ENCODE data around the gene LIPA.
"Not testable (repeated sequence)": the region's sequence is repeated elsewhere in the genome, so short reads cannot be mapped to it uniquely, and the experiment has no call there.

LIPA gene

DNA sequence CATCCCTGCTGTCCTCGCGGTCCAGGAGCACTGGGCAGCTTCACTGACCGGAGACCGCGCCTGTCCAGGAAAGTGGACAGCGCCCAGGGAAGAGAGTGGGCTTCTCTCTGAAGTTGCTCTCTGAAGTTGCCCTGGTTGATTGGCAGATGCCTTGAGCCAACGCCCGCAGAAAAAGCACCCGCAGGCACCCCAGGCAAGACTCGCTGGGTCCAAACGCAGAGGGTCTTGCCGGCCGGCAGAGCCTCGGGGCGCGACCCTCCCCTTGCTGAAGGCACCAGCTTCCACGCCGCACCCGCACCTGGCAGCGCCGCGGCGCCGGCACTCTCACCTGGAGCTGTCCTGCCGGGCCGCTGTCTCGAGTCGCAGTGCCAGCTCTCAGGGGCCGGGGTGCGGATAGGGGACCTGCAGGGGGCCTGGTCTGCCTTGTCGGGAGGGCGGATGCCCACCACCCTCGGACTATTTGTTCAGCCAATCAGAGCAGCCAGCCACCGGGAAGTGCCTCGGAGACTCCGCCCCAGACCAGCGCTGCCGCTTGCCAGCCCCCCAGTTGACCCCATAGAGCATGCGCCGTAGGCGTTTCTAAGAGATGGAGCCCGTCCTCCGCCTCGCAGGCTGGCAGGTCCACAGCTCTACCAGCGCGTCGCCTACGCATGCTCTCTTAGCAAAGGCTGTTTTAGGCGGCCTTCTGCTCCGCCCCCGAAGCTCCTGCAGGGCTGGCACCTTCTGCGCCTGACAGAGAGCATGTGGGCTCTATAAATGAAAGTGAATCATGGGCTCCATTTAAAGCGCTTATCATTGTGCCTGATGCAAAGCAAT, at the start of gene LIPA:
TSS of gene LIPA (minus strand) at position 367 of the 816 bp plus-strand sequence. CDS start 4,127 bp downstream, outside the sequence.
- DNase-seq: peak; percentile 100

- DNase-seq: peak; percentile 78 to 94
Measured at GRCh38 chr10:89301232-89301631, 49.7 kb upstream of the LIPA start.

DNA sequence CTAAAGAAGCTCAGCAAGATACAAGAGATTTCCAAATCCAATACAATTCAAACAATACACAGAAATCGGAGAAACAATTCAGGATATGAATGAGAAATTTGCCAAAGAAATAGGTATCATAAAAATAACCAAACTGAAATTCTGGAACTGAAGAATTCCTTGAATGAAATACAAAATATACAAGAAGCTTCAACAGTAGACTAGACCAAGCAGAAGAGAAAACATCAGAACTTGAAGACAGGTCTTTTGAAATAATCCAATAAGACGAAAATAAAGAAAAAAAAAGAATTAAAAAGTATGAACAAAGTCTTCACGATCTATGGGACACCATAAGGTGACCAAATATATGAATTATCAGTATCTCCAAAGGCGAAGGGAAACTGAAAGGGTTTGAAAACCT, 47.5 kb upstream of the LIPA start:
- DNase-seq: no peak

GRCh38 chr10:89297791-89298190, 46.2 kb upstream of the LIPA start:
- no peak for DNase-seq

DNA sequence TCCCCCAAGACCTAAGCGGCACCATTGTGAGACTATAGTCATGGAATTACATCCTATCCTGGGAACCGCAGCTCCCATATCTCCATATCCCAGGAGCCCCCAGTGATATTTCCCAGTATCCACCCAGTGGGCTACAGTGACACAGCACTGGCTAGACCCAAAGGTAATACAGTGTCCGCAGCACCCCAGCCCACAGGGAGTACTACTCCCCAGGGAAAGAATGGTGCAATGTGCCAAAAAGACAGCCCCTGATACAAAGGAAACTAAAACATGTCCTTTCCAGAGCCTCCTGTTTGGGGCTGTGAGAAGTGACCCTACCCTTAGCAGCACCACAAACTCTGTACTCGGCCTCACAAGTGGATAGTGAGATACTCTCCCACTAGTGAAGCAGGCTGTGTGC, 45.8 kb upstream of the LIPA start:
- no peak for DNase-seq

DNA sequence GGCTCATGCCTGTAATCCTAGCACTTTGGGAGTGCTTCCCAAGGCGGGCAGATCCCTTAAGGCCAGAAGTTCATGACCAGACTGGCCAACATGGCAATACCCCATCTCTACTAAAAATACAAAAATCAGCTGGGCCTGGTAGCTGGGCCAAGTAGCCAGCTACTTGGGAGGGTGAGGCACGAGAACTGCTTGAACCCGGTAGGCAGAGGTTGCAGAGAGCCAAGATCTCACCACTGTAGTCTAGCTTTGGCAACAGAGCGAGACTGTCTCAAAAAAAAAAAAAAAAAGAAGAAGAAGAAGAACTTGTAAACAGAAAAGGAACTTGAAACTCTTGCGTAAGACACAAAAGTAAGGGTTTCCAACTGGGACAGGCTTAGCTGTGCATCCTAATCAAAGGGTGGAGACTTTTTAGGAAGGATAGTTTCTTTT, 44.7 kb upstream of the LIPA start:
- peak; percentile 43 to 64 for DNase-seq

DNA sequence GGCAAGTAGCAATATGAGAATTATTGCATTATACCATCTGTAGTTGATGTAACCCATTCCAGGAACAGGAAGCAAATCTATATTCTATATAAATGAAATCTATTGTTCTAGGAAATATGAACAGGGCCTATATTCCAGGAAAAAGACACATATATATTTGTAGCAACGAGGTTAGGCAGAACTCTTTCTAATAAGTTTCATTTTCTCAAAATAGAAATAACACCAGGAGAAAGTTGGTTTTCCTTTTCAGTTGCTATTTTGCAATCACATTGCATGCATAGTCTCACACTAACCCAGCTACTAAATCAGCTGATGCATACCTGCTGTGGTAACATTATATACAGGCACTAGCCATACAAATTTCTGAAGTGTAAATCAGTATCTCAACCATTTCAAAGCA, 44.0 kb upstream of the LIPA start:
- DNase-seq: peak in 1 of 2 experiments; percentile 16

DNA sequence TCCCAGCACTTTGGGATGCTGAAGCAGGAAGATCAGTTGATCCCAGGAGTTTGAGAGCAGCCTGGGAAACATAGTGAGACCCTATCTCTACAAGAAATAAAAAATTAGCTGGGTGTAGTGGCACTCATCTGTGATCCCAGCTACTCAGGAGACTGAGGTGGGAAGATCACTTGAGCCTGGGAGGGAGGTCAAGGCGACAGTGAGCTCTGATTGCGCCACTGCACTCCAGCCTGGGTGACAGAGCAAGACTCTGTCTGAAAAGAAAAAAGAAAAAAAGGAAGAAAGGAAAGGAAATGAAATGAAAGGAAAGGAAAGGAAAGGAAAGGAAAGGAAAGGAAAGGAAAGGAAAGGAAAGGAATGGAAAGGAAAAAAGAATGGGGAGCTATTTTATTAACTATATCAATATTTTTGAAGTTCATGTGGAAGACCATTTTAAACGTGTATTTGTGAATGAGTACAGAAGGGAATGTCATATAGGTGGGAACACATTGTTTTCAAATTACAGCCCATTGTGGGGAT, 43.2 kb upstream of the LIPA start:
- no peak for DNase-seq

DNA sequence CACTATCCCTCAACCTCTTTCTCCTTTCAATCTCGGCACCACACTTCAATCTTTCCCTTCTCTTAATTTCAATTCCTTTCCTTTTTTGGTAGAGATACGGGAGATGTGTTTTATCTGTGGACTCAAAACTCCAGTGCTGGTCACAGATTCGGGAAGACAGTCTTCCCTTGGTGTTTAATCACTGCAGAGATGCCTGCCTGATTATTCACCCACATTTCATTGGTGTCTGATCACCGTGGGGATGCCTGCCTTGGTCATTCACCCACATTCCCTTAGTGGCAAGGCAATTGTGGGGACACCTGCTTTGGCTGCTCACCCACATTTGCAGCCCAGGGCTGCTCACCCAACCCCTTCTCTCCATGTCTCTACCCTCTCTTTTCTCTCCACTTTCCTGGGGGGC, 33.7 kb upstream of the LIPA start:
- not testable (repeated sequence) for DNase-seq

GRCh38 chr10:89284711-89285110, 33.1 kb upstream of the LIPA start:
- DNase-seq: not testable (repeated sequence)

DNA sequence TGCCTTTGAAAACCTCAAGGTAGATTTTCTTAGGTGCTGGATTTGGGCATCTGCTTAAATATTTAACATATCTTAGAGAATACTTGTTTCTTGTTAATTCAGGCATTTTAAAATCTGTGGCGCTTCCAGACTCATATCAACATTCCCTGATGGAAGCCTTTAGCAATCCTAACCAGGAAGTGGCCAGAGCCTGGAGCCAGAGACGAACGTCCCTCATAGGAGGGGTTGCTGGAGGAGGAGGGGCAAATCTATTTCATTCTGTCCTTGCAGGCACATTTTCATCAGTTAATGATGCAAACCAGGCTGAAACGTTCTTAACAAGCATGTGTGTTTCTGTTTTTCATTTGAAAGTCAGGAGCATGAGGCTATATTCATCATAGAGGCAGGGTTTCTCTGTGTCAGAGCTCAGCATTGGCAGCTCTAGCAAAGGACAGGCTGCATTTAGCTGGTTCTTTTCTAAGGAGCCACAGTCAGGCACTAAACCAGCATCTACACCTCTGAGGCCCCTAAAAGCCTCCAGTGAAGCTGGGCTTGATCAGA, 32.4 kb upstream of the LIPA start:
- DNase-seq: no peak

GRCh38 chr10:89283025-89283935, 31.7 kb upstream of the LIPA start:
- DNase-seq: no peak

DNA sequence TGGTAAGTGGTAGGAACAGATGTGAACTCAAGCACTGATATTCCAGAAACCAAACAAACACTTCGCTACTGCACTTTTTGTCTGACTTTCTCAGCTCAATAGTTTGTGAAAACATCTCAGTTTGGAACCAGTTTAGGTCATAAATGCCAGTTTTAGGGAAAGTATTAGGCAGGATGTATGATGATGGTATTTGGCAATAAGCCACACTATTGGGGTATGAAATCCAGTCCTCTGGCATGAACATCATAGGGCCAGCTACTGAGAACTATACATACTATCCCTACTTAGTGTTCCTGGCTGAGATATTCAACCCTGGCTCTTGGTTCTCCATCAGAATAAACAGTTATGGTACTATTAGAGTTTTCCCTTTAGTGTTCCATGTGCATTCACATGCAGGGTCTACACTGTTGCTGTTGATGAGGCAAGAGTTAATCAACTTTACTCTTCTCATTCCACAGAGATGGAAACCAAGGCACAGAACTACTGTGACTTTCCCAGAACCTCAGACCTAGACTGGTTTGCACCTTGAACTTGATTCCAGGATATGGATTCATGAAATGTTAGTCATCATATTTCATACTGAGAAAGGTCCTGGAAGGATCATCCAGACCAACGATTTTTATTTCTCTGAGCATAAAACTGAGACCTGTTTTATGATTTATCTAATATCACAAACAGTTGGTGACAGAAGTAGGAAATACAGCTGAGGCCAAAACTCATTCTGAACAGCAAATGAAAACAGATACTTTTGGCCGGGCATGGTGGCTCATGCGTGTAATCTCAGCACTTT, 30.2 kb upstream of the LIPA start:
- DNase-seq: no peak

DNA sequence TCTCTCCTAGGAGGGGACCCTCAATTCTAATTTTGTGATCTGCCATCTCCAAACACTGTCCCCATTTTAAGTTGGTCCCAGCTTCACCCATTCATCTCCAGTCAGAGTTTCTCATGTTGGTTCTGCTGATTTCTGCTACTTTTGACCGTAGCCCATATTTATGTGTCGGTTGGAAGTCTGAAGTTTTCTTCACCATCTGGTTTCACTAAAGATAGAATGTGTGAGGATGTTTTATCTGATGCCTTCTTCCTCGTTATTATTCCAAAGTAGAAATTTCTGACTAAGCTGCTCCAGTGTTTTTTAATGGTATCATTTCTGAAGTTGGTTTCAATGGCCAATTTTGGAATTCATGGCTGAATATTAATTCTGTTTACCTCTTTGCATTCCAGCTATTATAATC, 28.9 kb upstream of the LIPA start:
- no peak for DNase-seq

GRCh38 chr10:89279421-89279869, 27.9 kb upstream of the LIPA start:
- no peak for DNase-seq

DNA sequence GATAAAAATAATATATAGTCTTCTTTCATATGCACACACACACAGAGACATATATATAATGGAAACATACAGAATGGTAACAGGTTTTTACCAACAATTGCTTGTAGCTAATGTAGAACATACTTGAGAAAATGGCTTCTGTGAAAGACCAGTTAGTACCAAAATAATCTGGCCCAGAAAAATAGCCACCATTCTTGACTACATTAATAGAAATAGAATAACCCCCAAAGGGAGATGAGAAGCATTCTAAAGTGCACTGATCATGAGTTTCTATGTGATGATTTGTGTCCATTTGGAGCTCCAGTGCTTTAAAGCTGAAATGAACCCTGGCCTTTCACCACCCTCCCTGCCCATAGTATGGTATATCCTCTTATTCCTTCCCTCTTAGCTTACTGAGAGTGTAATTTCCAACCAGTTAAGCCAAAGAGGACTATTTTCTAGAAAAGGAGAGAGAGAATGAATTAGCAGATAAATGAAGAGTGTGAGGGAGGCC, 27.4 kb upstream of the LIPA start:
- no peak for DNase-seq

GRCh38 chr10:89278034-89278535, 26.5 kb upstream of the LIPA start:
- no peak for DNase-seq

DNA sequence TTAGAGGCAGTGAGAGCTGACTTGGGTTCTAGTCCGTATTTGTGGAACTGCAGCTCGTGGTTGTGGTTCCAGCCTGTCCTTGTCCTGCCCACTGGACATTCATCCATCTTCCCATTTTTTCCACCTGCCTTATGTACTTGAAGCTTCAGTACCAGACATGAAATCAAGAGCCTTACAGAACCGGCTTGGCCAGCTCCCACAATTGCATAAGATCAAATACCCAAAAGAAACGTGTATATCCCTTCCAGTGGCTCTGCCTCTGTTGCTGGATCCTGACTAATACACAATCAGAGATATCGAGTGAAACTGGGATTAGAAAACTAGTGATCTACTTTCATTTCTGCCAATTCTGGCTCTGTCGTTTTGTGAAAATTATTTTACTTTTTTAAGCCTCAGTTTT, 23.8 kb upstream of the LIPA start:
- DNase-seq: no peak

- DNase-seq: no peak
Measured at GRCh38 chr10:89274928-89275327, 23.4 kb upstream of the LIPA start.

DNA sequence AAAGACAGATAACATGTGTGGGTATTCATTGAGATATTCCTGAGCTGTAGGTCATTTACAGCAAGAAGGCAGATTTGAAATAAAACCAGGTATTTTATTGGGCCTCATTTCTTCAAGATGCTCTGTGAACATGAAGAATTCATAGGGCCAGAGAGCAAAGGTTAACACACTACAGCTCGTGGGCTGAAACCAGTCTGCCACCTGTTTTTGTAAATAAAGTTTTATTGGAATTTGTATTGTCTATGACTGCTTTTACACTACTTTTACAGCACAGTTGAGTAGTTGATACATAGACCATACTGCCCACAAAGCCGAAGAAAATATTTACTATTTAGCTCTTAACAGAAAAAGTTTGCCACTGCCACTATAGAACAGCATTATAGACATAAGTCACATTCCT, 22.1 kb upstream of the LIPA start:
- no peak for DNase-seq

GRCh38 chr10:89271532-89271931, 20.0 kb upstream of the LIPA start:
- DNase-seq: no peak

DNA sequence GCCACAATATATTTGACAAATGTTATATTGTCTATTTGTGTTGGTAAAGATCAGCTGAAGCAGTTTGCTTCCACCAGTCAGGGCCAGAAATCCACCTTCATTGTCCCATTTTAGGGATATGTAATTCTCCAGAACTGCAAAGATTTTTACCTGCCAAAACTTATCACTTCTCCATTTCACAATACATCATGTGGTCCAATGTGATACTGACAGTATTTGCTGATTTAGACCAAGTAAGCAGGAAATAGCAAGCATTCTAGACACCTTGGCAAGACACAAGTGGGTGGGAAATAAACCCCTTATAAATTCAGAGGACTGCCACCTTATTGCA, 18.5 kb upstream of the LIPA start:
- DNase-seq: no peak

All from Kasumi-1 (cell line).